ENCODE measurements around the gene ZNF324.

GRCh38 chr19:58466760-58467589, at the start of gene ZNF324:
- TF ChIP-seq CTCF (IDR thresholded peaks at IDR 0.05) (no peak), POLR2A (IDR thresholded peaks at IDR 0.05) (peak; percentile 42), EP300 (IDR thresholded peaks at IDR 0.05) (no peak)
